Psoas muscle (tissue), 8 donors: ENCODE results near the gene CDH4. TPM values are rescaled to one million over a fixed set of nuclear protein-coding genes. Genes with fewer than 3 reads are reported as not detected.
A peak's percentile ranks its signal among the peaks of the same experiment; 100 is the strongest.

Source experiments
- ATAC-seq, 4 donors: fragments of 200-7000 bp; cut with Tn5 transposase; one replicate each; pipeline ENCODE4 v1.9.1; 2020; ENCODE audit warnings: moderate library complexity in 3 of 4, mild to moderate bottlenecking in 2 of 4
- DNase-seq, 2 donors: peaks; one replicate each; pipeline ENCODE4 v3.0.0-alpha.2; 2020
- H3K27ac ChIP-seq: fragments of 200-600 bp; one replicate; pipeline ENCODE4 v1.8.0; 2022
- H3K27me3 ChIP-seq, 3 donors: fragments of 200-600 bp in 1 of 3; one replicate each; pipeline versions ENCODE4 v1.6.1 to v1.8.0; 2013 to 2022; ENCODE audit warnings: low read length in 2 of 3, mild to moderate bottlenecking in 2 of 3, moderate library complexity in 1 of 3; ENCODE audit not compliant: insufficient read depth in 3 of 3
- H3K36me3 ChIP-seq, 2 donors: fragments of 200-600 bp in 1 of 2; one replicate each; pipeline versions ENCODE4 v1.6.1 to v1.8.0; 2013 to 2022; ENCODE audit warnings: low read depth in 1 of 2, mild to moderate bottlenecking in 1 of 2, moderate library complexity in 1 of 2; ENCODE audit not compliant: insufficient read depth in 1 of 2
- H3K4me1 ChIP-seq: fragments of 200-600 bp; one replicate; pipeline ENCODE4 v1.8.0; 2022
- H3K4me3 ChIP-seq: fragments of 200-600 bp; one replicate; pipeline ENCODE4 v1.8.0; 2022; ENCODE audit warnings: mild to moderate bottlenecking
- H3K9me3 ChIP-seq: fragments of 200-600 bp; one replicate; pipeline ENCODE4 v1.8.0; 2022
- WGBS, 3 donors: extraction: QIAGEN DNeasy Blood & Tissue Kit; methylation state at CpG; one replicate each; pipeline versions ENCODE4 v1.1.6 to v1.1.7; 2013; 5-methylcytosine and 5-hydroxymethylcytosine counted together
- intact Hi-C, 2 donors: fragments of 100-400 bp; cut with DNase I; formaldehyde crosslinking; loops; one replicate each; pipeline versions ENCODE4 v1.11.0 to v1.14.2; 2022
- polyA plus RNA-seq, 3 donors: library from polyadenylated mRNA; stranded (reverse); fragments of 200-250 nt; gene quantifications; one replicate each; pipeline ENCODE4 v1.2.3, GENCODE V29; 2013
- total RNA-seq, 4 donors: library from RNA; stranded (reverse); fragmentation: NEBNext Ultra II Directional in 2 of 4; extraction: Animal tissue kit (Norgen Biotek cat#: 25700) in 2 of 4; gene quantifications; one replicate each; pipeline versions ENCODE4 v1.2.1 to v1.2.4, GENCODE V29; 2021 to 2023
- TF ChIP-seq, protein P1 (sequence below): fragments of 200-600 bp; IDR thresholded peaks from one replicate; pipeline ENCODE4 v1.8.0; 2022; ENCODE audit warnings: antibody characterized with exemption
- donor health status: healthy with polysubstance abuse.
- donor health status: DM: no; HTN: no; CAD: no; lungs with moderate emphysema.
- donor health status: Bipolar disorder and iron deficiency.
- donor health status: healthy.
- donor health status: DM: yes; HTN: yes; CAD: no.
- donor health status: DM: no; HTN: no; CAD: no.
- donor health status: DM: no; HTN: no; CAD: no.
- donor health status: DM: yes; HTN: yes; CAD: no.

The CDH4 gene
- total and polyA plus RNA-seq, 7 donors = 0.26 to 1.0 (median 0.34) TPM

DNA sequence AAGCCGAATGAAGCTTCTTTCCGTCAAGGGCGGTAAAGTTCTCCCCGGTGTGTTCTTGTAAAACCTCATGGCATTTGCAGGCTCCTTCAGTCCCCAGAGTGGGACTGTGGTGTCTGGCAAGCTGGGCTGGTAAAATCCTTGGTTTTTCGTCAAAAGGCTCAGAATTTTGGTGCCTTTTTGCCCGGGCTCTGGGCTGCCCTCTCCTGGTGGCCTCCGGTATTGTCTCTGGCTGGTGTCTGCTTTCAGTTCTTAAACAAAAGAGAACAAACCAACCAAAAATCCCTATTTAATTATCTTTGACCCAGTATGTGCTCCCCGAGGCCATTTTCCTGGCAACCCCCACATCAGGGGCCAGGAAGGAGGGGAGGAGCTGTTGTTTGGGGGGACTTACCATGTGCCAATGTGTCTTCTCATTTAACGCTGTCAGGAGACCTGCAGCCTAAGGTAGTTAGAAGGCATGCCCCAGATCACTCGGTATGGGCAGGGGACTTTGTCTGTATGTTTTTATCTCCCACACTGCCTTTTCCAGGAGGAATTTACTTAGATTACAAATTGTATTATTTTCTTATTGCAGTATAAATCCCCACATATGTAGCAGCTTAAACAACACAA, 11.1 kb downstream of the CDH4 start:
- H3K27ac ChIP-seq = no peak overlapping the region
- DNase-seq = no peak
- no peaks in the 10 kb centered on the region for H3K4me1 ChIP-seq
- TF ChIP-seq, protein P1, sequence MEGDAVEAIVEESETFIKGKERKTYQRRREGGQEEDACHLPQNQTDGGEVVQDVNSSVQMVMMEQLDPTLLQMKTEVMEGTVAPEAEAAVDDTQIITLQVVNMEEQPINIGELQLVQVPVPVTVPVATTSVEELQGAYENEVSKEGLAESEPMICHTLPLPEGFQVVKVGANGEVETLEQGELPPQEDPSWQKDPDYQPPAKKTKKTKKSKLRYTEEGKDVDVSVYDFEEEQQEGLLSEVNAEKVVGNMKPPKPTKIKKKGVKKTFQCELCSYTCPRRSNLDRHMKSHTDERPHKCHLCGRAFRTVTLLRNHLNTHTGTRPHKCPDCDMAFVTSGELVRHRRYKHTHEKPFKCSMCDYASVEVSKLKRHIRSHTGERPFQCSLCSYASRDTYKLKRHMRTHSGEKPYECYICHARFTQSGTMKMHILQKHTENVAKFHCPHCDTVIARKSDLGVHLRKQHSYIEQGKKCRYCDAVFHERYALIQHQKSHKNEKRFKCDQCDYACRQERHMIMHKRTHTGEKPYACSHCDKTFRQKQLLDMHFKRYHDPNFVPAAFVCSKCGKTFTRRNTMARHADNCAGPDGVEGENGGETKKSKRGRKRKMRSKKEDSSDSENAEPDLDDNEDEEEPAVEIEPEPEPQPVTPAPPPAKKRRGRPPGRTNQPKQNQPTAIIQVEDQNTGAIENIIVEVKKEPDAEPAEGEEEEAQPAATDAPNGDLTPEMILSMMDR = peak; percentile 64
- intact Hi-C loops = loop anchor here in 1 of 2 donors (10.0 kb wide), 1 partner anchor 1048 kb away; no protein-coding TSS in a partner anchor
- H3K36me3 ChIP-seq = no peaks in the 10 kb centered on the region
- H3K4me3 ChIP-seq = no peak overlapping the region
- ATAC-seq = no peak
- WGBS, 3 donors = 49 to 55% (median 54%) methylated on average over 10 of the region's 10 CpGs
- peaks cover 0 to 2% (median 0%) of the 10 kb centered on the region in 3 donors for H3K27me3 ChIP-seq
- H3K9me3 ChIP-seq = no peaks in the 10 kb centered on the region

DNA sequence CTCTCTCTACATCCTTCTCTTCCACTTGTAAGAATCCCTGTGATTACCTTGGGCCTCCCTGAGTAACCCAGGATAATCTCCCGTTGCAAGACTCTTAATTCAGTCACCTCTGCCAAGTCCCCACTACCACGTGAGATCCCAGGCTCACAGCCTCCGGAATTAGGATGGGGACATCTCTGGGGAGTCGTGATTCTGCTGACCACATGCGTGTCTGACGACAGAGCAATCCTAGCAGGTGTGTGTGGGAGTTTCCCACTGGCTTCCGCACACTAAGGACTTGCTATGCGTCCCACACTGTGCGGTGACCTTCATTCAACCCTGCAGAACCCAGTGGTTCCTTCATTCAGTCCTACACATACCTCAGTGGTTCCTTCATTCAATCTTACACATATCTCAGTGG, 11.9 kb downstream of the CDH4 start:
- H3K4me1 ChIP-seq = no peaks in the 10 kb centered on the region
- no peak for ATAC-seq
- H3K9me3 ChIP-seq = no peaks in the 10 kb centered on the region
- H3K4me3 ChIP-seq = no peak overlapping the region
- no peaks in the 10 kb centered on the region for H3K36me3 ChIP-seq
- intact Hi-C loops = loop anchor here in 1 of 2 donors (10.0 kb wide), 1 partner anchor 1049 kb away; no protein-coding TSS in a partner anchor
- WGBS, 3 donors = 60 to 72% (median 71%) methylated on average over 9 of the region's 9 CpGs
- TF ChIP-seq, protein P1 = no peak
- peaks cover 0 to 1% (median 0%) of the 10 kb centered on the region in 3 donors for H3K27me3 ChIP-seq
- H3K27ac ChIP-seq = no peak overlapping the region
- no peak for DNase-seq

DNA sequence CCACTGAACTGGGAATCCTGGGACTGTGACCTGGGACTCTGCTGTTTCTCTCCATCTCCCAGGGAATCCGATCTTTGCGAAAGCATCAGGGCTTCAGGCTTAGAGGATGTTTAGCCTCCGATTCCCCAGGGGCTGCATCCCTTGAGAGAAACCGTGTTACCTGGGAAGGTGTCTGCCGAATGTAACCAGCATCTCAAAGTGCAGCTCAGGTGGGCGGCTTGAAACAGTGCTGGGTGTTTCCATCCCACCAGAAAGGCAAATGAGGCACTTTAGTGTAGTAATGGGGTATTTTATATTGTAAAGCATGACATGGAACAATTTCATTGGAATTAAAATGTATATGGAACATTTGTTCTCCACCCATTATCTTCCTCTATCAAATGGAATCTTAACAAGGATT, 15.2 kb downstream of the CDH4 start:
- H3K27me3 ChIP-seq = peaks cover 0 to 2% (median 0%) of the 10 kb centered on the region in 3 donors
- no peak for ATAC-seq
- intact Hi-C loops = loop anchor here in 1 of 2 donors (10.0 kb wide), 1 partner anchor 1052 kb away; no protein-coding TSS in a partner anchor
- H3K36me3 ChIP-seq = no peaks in the 10 kb centered on the region
- no peak overlapping the region for H3K4me3 ChIP-seq
- DNase-seq = no peak
- TF ChIP-seq, protein P1 = no peak
- H3K27ac ChIP-seq = no peak overlapping the region
- H3K9me3 ChIP-seq = no peaks in the 10 kb centered on the region
- 82 to 91% (median 88%) methylated on average over 6 of the region's 6 CpGs for WGBS, 3 donors
- H3K4me1 ChIP-seq = no peaks in the 10 kb centered on the region

DNA sequence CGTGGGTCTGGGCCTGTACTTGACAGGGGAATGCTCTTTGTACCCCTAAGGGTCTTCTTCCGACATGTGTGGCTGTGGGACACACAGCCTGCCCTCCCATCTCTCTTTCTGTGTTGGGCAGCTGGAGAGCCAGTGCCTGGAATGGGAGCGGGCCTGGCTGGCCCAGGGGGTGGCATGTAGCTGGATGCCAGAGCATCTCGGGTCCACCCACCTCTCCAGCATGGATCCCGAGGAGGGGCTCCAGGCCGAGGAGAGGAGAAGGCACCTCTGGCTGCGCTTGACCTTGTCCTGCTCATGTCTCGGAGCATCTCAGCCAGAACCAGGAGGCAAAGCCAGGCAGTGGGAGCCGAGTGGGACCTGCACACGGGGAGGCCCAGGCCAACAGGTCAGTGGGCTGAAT, 16.0 kb downstream of the CDH4 start:
- H3K36me3 ChIP-seq = no peaks in the 10 kb centered on the region
- H3K4me3 ChIP-seq = no peak overlapping the region
- 88 to 91% (median 89%) methylated on average over 10 of the region's 10 CpGs for whole genome bisulfite sequencing, 3 donors
- H3K4me1 ChIP-seq = no peaks in the 10 kb centered on the region
- intact Hi-C loops = loop anchor here in 1 of 2 donors (10.0 kb wide), 1 partner anchor 1053 kb away; no protein-coding TSS in a partner anchor
- peak in 1 of 2 donors; percentile 15 for DNase-seq
- TF ChIP-seq, protein P1 = no peak
- H3K27me3 ChIP-seq = peaks cover 0 to 2% (median 0%) of the 10 kb centered on the region in 3 donors
- no peaks in the 10 kb centered on the region for H3K9me3 ChIP-seq
- ATAC-seq = no peak
- H3K27ac ChIP-seq = no peak overlapping the region
